HEK293 (cell line): ENCODE measurements around the gene PHF20.

Source experiments
- CTCF ChIA-PET: fragments of 350-600 bp; formaldehyde crosslinking; extraction: SDS; loops from one replicate; lab custom pipeline; 2021; ENCODE audit warnings: antibody characterized with exemption; lab: Yijun Ruan, JAX
- POLR2A ChIA-PET: fragments of 300-600 bp; formaldehyde crosslinking; extraction: SDS; loops from one replicate; lab custom pipeline; 2020; ENCODE audit warnings: antibody characterized with exemption, inconsistent platforms; lab: Yijun Ruan, JAX
- H3K27ac ChIP-seq: fragments of 200-500 bp; sonication (Bioruptor generic); 2 replicates; pipeline ENCODE4 v1.5.1; 2014; ENCODE audit warnings: low read depth, low read length, control low read depth, inconsistent platforms; ENCODE audit errors: extremely low read depth
- H3K36me3 ChIP-seq, 2 experiments: fragments of 200-500 bp in 1 of 2; sonication (Bioruptor generic) in 1 of 2; 1 replicate in 1 of 2; 2 replicates in 1 of 2; pipeline ENCODE4 v1.5.1; 2014 to 2017; ENCODE audit warnings: inconsistent platforms in 2 of 2, low read length in 2 of 2; ENCODE audit not compliant: control insufficient read depth in 2 of 2, insufficient read depth in 1 of 2
- H3K4me1 ChIP-seq: fragments of 200-500 bp; sonication (Bioruptor generic); 2 replicates; pipeline ENCODE4 v1.5.1; 2014; ENCODE audit warnings: mild to moderate bottlenecking, low read length, inconsistent platforms; ENCODE audit not compliant: control insufficient read depth, insufficient read depth
- H3K4me3 ChIP-seq: 2 replicates; pipeline ENCODE4 v1.5.1; 2011; ENCODE audit warnings: low read depth, mild to moderate bottlenecking, control low read depth, low read length, moderate library complexity
- H3K9me3 ChIP-seq: fragments of 200-500 bp; sonication (Bioruptor generic); 2 replicates; pipeline ENCODE4 v1.5.1; 2014; ENCODE audit warnings: low read depth, low read length, inconsistent platforms; ENCODE audit not compliant: control insufficient read depth, insufficient read depth
- BCL11B ChIP-seq: fragments of 450-650 bp; formaldehyde crosslinking; IDR thresholded peaks from 2 replicates; pipeline ENCODE4 v1.5.1; 2016; ENCODE audit warnings: low read depth, missing biosample characterization, missing genetic modification characterization
- OVOL3 ChIP-seq: fragments of 450-650 bp; formaldehyde crosslinking; IDR thresholded peaks from 2 replicates; pipeline ENCODE4 v1.5.1; 2016; ENCODE audit warnings: missing biosample characterization, missing genetic modification characterization
- RBAK ChIP-seq: fragments of 450-650 bp; formaldehyde crosslinking; IDR thresholded peaks from 2 replicates; pipeline ENCODE4 v1.5.1; 2016; ENCODE audit warnings: missing biosample characterization, missing genetic modification characterization
- SALL2 ChIP-seq: fragments of 450-650 bp; formaldehyde crosslinking; IDR thresholded peaks from 2 replicates; pipeline ENCODE4 v1.5.0; 2017; ENCODE audit warnings: missing biosample characterization, mild to moderate bottlenecking, missing genetic modification characterization, borderline replicate concordance
- SETDB1 ChIP-seq: IDR thresholded peaks from one replicate; pipeline ENCODE4 v1.6.1; 2017; ENCODE audit warnings: mild to moderate bottlenecking, low read length, moderate library complexity, mixed read lengths; ENCODE audit not compliant: insufficient read length
- YY2 ChIP-seq: fragments of 450-650 bp; formaldehyde crosslinking; IDR thresholded peaks from 2 replicates; pipeline ENCODE4 v1.5.1; 2016; ENCODE audit warnings: missing biosample characterization, missing genetic modification characterization
- ZFHX2 ChIP-seq: fragments of 450-650 bp; formaldehyde crosslinking; conservative IDR thresholded peaks from 2 replicates; pipeline ENCODE4 v1.5.1; 2016; ENCODE audit warnings: missing biosample characterization, missing genetic modification characterization
- ZFP37 ChIP-seq: fragments of 450-650 bp; formaldehyde crosslinking; IDR thresholded peaks from 2 replicates; pipeline ENCODE4 v1.5.1; 2016; ENCODE audit warnings: missing biosample characterization, missing genetic modification characterization
- ZFP41 ChIP-seq: fragments of 450-650 bp; formaldehyde crosslinking; IDR thresholded peaks from 2 replicates; pipeline ENCODE4 v1.5.1; 2016; ENCODE audit warnings: missing biosample characterization, missing genetic modification characterization, borderline replicate concordance
- ZNF132 ChIP-seq: fragments of 450-650 bp; formaldehyde crosslinking; IDR thresholded peaks from 2 replicates; pipeline ENCODE4 v1.5.1; 2017; ENCODE audit warnings: missing biosample characterization, missing genetic modification characterization, borderline replicate concordance
- ZNF138 ChIP-seq: fragments of 450-650 bp; formaldehyde crosslinking; IDR thresholded peaks from 2 replicates; pipeline ENCODE4 v1.5.1; 2016; ENCODE audit warnings: missing biosample characterization, missing genetic modification characterization, borderline replicate concordance
- ZNF157 ChIP-seq: fragments of 450-650 bp; formaldehyde crosslinking; IDR thresholded peaks from 2 replicates; pipeline ENCODE4 v1.5.1; 2016; ENCODE audit warnings: missing biosample characterization, missing genetic modification characterization
- ZNF18 ChIP-seq: fragments of 450-650 bp; formaldehyde crosslinking; IDR thresholded peaks from 2 replicates; pipeline ENCODE4 v1.5.1; 2016; ENCODE audit warnings: missing biosample characterization, missing genetic modification characterization
- ZNF184 ChIP-seq: fragments of 450-650 bp; IDR thresholded peaks from 2 replicates; pipeline ENCODE4 v1.5.1; 2018; ENCODE audit warnings: missing biosample characterization, mild to moderate bottlenecking, missing genetic modification characterization
- ZNF248 ChIP-seq: fragments of 450-650 bp; formaldehyde crosslinking; IDR thresholded peaks from 2 replicates; pipeline ENCODE4 v1.5.1; 2017; ENCODE audit warnings: missing biosample characterization, missing genetic modification characterization
- ZNF324 ChIP-seq: fragments of 450-650 bp; formaldehyde crosslinking; IDR thresholded peaks from 2 replicates; pipeline ENCODE4 v1.5.1; 2016; ENCODE audit warnings: missing biosample characterization, missing genetic modification characterization
- ZNF341 ChIP-seq: fragments of 450-650 bp; formaldehyde crosslinking; IDR thresholded peaks from 2 replicates; pipeline ENCODE4; 2016; ENCODE audit warnings: low read depth, missing biosample characterization, missing genetic modification characterization
- ZNF423 ChIP-seq: fragments of 450-650 bp; formaldehyde crosslinking; IDR thresholded peaks from 2 replicates; pipeline ENCODE4 v1.5.1; 2016; ENCODE audit warnings: missing biosample characterization, missing genetic modification characterization
- ZNF426 ChIP-seq: fragments of 450-650 bp; formaldehyde crosslinking; IDR thresholded peaks from 2 replicates; pipeline ENCODE4 v1.5.1; 2017; ENCODE audit warnings: missing biosample characterization, missing genetic modification characterization, mild to moderate bottlenecking, inconsistent platforms, moderate library complexity
- ZNF488 ChIP-seq: fragments of 450-650 bp; formaldehyde crosslinking; IDR thresholded peaks from 2 replicates; pipeline ENCODE4 v1.5.1; 2016; ENCODE audit warnings: missing biosample characterization, missing genetic modification characterization
- ZNF561 ChIP-seq: fragments of 450-650 bp; IDR thresholded peaks from 2 replicates; pipeline ENCODE4 v1.5.1; 2018; ENCODE audit warnings: missing biosample characterization, missing genetic modification characterization, borderline replicate concordance
- ZNF585B ChIP-seq: fragments of 450-650 bp; formaldehyde crosslinking; IDR thresholded peaks from 2 replicates; pipeline ENCODE4 v1.5.1; 2016; ENCODE audit warnings: missing biosample characterization, missing genetic modification characterization
- ZNF596 ChIP-seq: fragments of 450-650 bp; IDR thresholded peaks from 2 replicates; pipeline ENCODE4 v1.5.0; 2018; ENCODE audit warnings: missing biosample characterization, mild to moderate bottlenecking, missing genetic modification characterization, moderate library complexity
- ZNF670 ChIP-seq: fragments of 450-650 bp; formaldehyde crosslinking; IDR thresholded peaks from 2 replicates; pipeline ENCODE4 v1.5.1; 2016; ENCODE audit warnings: missing biosample characterization, missing genetic modification characterization, low read depth
- ZNF701 ChIP-seq: fragments of 450-650 bp; formaldehyde crosslinking; IDR thresholded peaks from 2 replicates; pipeline ENCODE4 v1.5.1; 2016; ENCODE audit warnings: missing biosample characterization, missing genetic modification characterization
- ZSCAN5A ChIP-seq: fragments of 450-650 bp; formaldehyde crosslinking; IDR thresholded peaks from 2 replicates; pipeline ENCODE4 v1.5.1; 2016; ENCODE audit warnings: missing biosample characterization, missing genetic modification characterization

The PHF20 gene

GRCh38 chr20:35939264-35939663 is 167.4 kb downstream of the PHF20 start:
- CTCF ChIA-PET = no interaction called here
- H3K4me3 ChIP-seq = no peak overlapping the region

GRCh38 chr20:35941620-35942019 is 169.8 kb downstream of the PHF20 start:
- Histone ChIP-seq H3K27ac (no peak overlapping the region), H3K36me3 (peaks cover 3 to 53% of the 10 kb centered on the region in 2 experiments; a peak in 2 of 3 replicates), H3K4me3 (no peak overlapping the region), H3K4me1 (no peaks in the 10 kb centered on the region), H3K9me3 (no peaks in the 10 kb centered on the region)
- CTCF ChIA-PET = interaction anchor here (1.8 kb wide), 1 partner anchor 13 kb away, joined by 9 read pairs; the partner anchor contains the start of gene SCAND1
- POLR2A ChIA-PET = interaction anchor here (2.4 kb wide), 1 partner anchor 12 kb away, joined by 10 read pairs; the partner anchor contains the start of gene SCAND1
- TF ChIP-seq ZNF423 (tag by site-specific recombination) (no peak), ZNF670 (tag by site-specific recombination) (no peak), ZNF184 (tag by site-specific recombination) (no peak), ZNF701 (tag by site-specific recombination) (no peak), YY2 (tag by site-specific recombination) (no peak), ZNF138 (tag by site-specific recombination) (no peak), ZNF132 (no peak), OVOL3 (tag by site-specific recombination) (no peak), ZNF157 (tag by site-specific recombination) (no peak), SETDB1 (no peak), ZFP41 (tag by site-specific recombination) (no peak), ZNF426 (tag by site-specific recombination) (no peak), ZSCAN5A (no peak), ZFP37 (no peak), BCL11B (tag by site-specific recombination) (no peak)
- TF ChIP-seq, all 188 proteins: peak for 0

More at GRCh38 chr20:35939264-35939663, 167.4 kb downstream of the PHF20 start:
- no peak for TF ChIP-seq RBAK (tag by site-specific recombination)
- TF ChIP-seq ZNF324 (tag by site-specific recombination) = no peak
- no peak for TF ChIP-seq ZNF488 (tag by site-specific recombination)
- no peak for TF ChIP-seq ZNF18 (tag by site-specific recombination)
- no peak for TF ChIP-seq ZNF248
- no peak for TF ChIP-seq ZNF138 (tag by site-specific recombination)
- TF ChIP-seq ZNF341 (tag by site-specific recombination) = no peak
- no peak for TF ChIP-seq SALL2 (tag by site-specific recombination)
- TF ChIP-seq ZNF585B = no peak
- no peak for TF ChIP-seq ZNF561
- TF ChIP-seq ZFHX2 = no peak
- TF ChIP-seq ZNF596 (tag by site-specific recombination) = no peak
- no peaks in the 10 kb centered on the region for H3K9me3 ChIP-seq
- H3K4me1 ChIP-seq = no peaks in the 10 kb centered on the region
- H3K36me3 ChIP-seq = peaks cover 3 to 46% of the 10 kb centered on the region in 2 experiments; a peak in 2 of 3 replicates
- POLR2A ChIA-PET = no interaction called here
- no peak overlapping the region for H3K27ac ChIP-seq
